ENCODE data around the gene BABAM2. TPM values are rescaled to one million over a fixed set of nuclear protein-coding genes. Genes with fewer than 3 reads are reported as not detected.

Gene BABAM2
- total RNA-seq, 2 donors from 2014 or later: 36.4 to 40.9 TPM

GRCh38 chr2:28335666-28336065, 445.1 kb downstream of the BABAM2 start:
- Histone ChIP-seq H3K27ac (ENCODE audit: low read depth, low read length) (no peak overlapping the region), H3K9ac (ENCODE audit: extremely low read depth, low read length, poor library complexity, severe bottlenecking) (no peak overlapping the region), H3K4me1 (ENCODE audit: control insufficient read depth, insufficient read depth, low read length) (peaks cover 4% of the 10 kb centered on the region), H3K4me3 (ENCODE audit: low read length) (no peak overlapping the region), H3K36me3 (ENCODE audit: control insufficient read depth, insufficient read depth, low read length) (no peaks in the 10 kb centered on the region), H3K27me3 (ENCODE audit: control insufficient read depth, insufficient read depth, low read length, poor library complexity, severe bottlenecking) (no peaks in the 10 kb centered on the region), H3K9me3 (ENCODE audit: control insufficient read depth, low read length) (no peaks in the 10 kb centered on the region)
- Mint-ChIP-seq H3K4me1 (peaks cover 14% of the 10 kb centered on the region), H3K27me3 (ENCODE audit: insufficient read depth) (no peaks in the 10 kb centered on the region), H3K9me3 (peaks cover 2% of the 10 kb centered on the region), H3K4me3 (no peak overlapping the region), H3K36me3 (ENCODE audit: low read depth) (no peaks in the 10 kb centered on the region), H3K27ac (no peak overlapping the region)
- DNase-seq: no peak
- WGBS, 2 experiments (ENCODE audit: insufficient coverage in 1 of 2, insufficient read length in 1 of 2): 89 to 96% methylated on average over 5 to 6 of the region's 6 CpGs
- TF ChIP-seq, protein P1, sequence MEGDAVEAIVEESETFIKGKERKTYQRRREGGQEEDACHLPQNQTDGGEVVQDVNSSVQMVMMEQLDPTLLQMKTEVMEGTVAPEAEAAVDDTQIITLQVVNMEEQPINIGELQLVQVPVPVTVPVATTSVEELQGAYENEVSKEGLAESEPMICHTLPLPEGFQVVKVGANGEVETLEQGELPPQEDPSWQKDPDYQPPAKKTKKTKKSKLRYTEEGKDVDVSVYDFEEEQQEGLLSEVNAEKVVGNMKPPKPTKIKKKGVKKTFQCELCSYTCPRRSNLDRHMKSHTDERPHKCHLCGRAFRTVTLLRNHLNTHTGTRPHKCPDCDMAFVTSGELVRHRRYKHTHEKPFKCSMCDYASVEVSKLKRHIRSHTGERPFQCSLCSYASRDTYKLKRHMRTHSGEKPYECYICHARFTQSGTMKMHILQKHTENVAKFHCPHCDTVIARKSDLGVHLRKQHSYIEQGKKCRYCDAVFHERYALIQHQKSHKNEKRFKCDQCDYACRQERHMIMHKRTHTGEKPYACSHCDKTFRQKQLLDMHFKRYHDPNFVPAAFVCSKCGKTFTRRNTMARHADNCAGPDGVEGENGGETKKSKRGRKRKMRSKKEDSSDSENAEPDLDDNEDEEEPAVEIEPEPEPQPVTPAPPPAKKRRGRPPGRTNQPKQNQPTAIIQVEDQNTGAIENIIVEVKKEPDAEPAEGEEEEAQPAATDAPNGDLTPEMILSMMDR (conservative IDR thresholded peaks at IDR 0.05): no peak

DNA sequence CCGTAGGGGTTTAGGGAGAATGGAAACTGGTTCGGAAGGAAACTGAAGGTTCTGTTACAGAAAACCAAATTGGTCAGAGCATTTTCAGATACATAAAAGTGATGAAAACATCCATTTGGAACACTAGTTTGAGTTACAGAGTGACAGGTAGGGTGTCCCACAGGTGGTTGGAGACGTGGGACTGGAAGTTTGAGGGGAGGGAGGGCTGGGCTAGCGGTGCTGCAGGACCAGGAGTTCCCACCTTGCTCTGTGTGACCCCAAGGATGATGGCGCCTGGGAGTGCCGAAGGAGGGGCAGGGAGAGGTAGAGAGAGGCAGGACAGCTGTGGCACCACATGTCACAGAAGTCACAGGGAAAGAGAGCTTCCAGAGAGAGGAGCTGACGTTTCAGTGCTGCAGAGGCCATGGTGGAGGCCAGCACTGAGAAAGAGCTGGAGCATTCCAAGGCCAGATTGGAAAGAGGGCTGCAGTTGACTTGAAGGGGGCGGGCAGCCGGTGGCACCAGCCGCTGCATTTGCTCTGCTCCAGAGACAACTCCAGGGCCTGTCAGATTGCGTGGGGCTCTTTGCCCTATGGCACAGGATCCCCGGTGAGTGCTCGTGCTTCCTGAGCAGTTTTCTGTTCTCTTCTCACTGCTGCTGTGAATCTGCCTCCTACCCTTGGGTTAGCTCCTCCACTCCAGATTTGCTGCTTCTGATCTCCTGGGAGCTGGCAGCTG, 445.9 kb downstream of the BABAM2 start:
- Histone ChIP-seq H3K4me1 (ENCODE audit: control insufficient read depth, insufficient read depth, low read length) (peaks cover 4% of the 10 kb centered on the region), H3K9ac (ENCODE audit: extremely low read depth, low read length, poor library complexity, severe bottlenecking) (no peak overlapping the region), H3K9me3 (ENCODE audit: control insufficient read depth, low read length) (no peaks in the 10 kb centered on the region), H3K4me3 (ENCODE audit: low read length) (no peak overlapping the region), H3K36me3 (ENCODE audit: control insufficient read depth, insufficient read depth, low read length) (no peaks in the 10 kb centered on the region), H3K27me3 (ENCODE audit: control insufficient read depth, insufficient read depth, low read length, poor library complexity, severe bottlenecking) (no peaks in the 10 kb centered on the region), H3K27ac (ENCODE audit: low read depth, low read length) (no peak overlapping the region)
- Mint-ChIP-seq H3K4me3 (no peak overlapping the region), H3K9me3 (no peaks in the 10 kb centered on the region), H3K4me1 (peaks cover 14% of the 10 kb centered on the region), H3K36me3 (ENCODE audit: low read depth) (no peaks in the 10 kb centered on the region), H3K27ac (no peak overlapping the region), H3K27me3 (ENCODE audit: insufficient read depth) (no peaks in the 10 kb centered on the region)
- peak; percentile 31 for DNase-seq
- 84 to 88% methylated on average over 8 to 13 of the region's 13 CpGs for WGBS, 2 experiments (ENCODE audit: insufficient coverage in 1 of 2, insufficient read length in 1 of 2)
- TF ChIP-seq, protein P1 (conservative IDR thresholded peaks at IDR 0.05): no peak

- 86 to 87% methylated on average over 9 to 16 of the region's 16 CpGs for WGBS, 2 experiments (ENCODE audit: insufficient coverage in 1 of 2, insufficient read length in 1 of 2)
These were observed 446.6 kb downstream of the BABAM2 start for GRCh38 chr2:28336982-28337627.

More at GRCh38 chr2:28336982-28337627, 446.6 kb downstream of the BABAM2 start:
- Mint-ChIP-seq H3K27me3 (ENCODE audit: insufficient read depth) (no peaks in the 10 kb centered on the region), H3K9me3 (no peaks in the 10 kb centered on the region), H3K4me3 (no peak overlapping the region), H3K27ac (no peak overlapping the region), H3K4me1 (peaks cover 14% of the 10 kb centered on the region), H3K36me3 (ENCODE audit: low read depth) (no peaks in the 10 kb centered on the region)
- Histone ChIP-seq H3K27me3 (ENCODE audit: control insufficient read depth, insufficient read depth, low read length, poor library complexity, severe bottlenecking) (no peaks in the 10 kb centered on the region), H3K9me3 (ENCODE audit: control insufficient read depth, low read length) (no peaks in the 10 kb centered on the region), H3K27ac (ENCODE audit: low read depth, low read length) (no peak overlapping the region), H3K9ac (ENCODE audit: extremely low read depth, low read length, poor library complexity, severe bottlenecking) (no peak overlapping the region), H3K4me3 (ENCODE audit: low read length) (no peak overlapping the region), H3K36me3 (ENCODE audit: control insufficient read depth, insufficient read depth, low read length) (no peaks in the 10 kb centered on the region), H3K4me1 (ENCODE audit: control insufficient read depth, insufficient read depth, low read length) (peaks cover 4% of the 10 kb centered on the region)
- no peak for DNase-seq
- TF ChIP-seq, protein P1 (conservative IDR thresholded peaks at IDR 0.05): no peak

Measured in endodermal cell (in vitro differentiated cells).